ENCODE results near the gene RC3H2.

DNA sequence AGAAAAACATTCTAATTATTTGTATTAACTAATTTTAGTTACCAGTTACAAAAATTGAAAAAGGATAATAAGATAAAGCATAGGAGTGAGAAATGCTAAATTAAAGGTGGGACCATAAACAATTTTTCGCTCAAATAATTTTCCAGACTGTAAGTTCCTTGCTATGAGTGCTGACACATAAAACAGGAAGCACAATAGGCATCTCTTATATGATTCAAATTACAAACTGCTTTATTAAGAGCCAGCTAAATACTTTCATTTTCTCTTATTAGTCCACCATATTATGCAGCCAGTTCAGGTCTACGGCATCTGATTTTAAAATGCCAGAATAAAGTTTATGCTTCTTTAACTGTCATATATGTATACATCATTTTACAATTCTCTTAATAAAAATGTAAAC is 4.4 kb downstream of the RC3H2 start:
- no peak for TF ChIP-seq SP1 (IDR thresholded peaks at IDR 0.05)
- TF ChIP-seq, protein P1, sequence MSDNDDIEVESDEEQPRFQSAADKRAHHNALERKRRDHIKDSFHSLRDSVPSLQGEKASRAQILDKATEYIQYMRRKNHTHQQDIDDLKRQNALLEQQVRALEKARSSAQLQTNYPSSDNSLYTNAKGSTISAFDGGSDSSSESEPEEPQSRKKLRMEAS (IDR thresholded peaks at IDR 0.05) = no peak
- TF ChIP-seq YY1 (IDR thresholded peaks at IDR 0.05) = peak; percentile 31
- TF ChIP-seq, protein P2, sequence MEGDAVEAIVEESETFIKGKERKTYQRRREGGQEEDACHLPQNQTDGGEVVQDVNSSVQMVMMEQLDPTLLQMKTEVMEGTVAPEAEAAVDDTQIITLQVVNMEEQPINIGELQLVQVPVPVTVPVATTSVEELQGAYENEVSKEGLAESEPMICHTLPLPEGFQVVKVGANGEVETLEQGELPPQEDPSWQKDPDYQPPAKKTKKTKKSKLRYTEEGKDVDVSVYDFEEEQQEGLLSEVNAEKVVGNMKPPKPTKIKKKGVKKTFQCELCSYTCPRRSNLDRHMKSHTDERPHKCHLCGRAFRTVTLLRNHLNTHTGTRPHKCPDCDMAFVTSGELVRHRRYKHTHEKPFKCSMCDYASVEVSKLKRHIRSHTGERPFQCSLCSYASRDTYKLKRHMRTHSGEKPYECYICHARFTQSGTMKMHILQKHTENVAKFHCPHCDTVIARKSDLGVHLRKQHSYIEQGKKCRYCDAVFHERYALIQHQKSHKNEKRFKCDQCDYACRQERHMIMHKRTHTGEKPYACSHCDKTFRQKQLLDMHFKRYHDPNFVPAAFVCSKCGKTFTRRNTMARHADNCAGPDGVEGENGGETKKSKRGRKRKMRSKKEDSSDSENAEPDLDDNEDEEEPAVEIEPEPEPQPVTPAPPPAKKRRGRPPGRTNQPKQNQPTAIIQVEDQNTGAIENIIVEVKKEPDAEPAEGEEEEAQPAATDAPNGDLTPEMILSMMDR (IDR thresholded peaks at IDR 0.05; ENCODE audit: low read depth, low read length, missing input control) = no peak
- TF ChIP-seq NR2F2 (IDR thresholded peaks at IDR 0.05) = no peak
- no peak for TF ChIP-seq GABPA (IDR thresholded peaks at IDR 0.05 in 1 of 2, conservative IDR thresholded peaks at IDR 0.05 in 1 of 2)
- TF ChIP-seq HNF4A (conservative IDR thresholded peaks at IDR 0.05) = no peak
- TF ChIP-seq RAD21 (IDR thresholded peaks at IDR 0.05) = no peak
- no peak for TF ChIP-seq TAF1 (conservative IDR thresholded peaks at IDR 0.05)
- TF ChIP-seq JUND (IDR thresholded peaks at IDR 0.05) = no peak
- TF ChIP-seq, protein P3, sequence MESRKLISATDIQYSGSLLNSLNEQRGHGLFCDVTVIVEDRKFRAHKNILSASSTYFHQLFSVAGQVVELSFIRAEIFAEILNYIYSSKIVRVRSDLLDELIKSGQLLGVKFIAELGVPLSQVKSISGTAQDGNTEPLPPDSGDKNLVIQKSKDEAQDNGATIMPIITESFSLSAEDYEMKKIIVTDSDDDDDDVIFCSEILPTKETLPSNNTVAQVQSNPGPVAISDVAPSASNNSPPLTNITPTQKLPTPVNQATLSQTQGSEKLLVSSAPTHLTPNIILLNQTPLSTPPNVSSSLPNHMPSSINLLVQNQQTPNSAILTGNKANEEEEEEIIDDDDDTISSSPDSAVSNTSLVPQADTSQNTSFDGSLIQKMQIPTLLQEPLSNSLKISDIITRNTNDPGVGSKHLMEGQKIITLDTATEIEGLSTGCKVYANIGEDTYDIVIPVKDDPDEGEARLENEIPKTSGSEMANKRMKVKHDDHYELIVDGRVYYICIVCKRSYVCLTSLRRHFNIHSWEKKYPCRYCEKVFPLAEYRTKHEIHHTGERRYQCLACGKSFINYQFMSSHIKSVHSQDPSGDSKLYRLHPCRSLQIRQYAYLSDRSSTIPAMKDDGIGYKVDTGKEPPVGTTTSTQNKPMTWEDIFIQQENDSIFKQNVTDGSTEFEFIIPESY (IDR thresholded peaks at IDR 0.05) = no peak
- TF ChIP-seq, protein P4, sequence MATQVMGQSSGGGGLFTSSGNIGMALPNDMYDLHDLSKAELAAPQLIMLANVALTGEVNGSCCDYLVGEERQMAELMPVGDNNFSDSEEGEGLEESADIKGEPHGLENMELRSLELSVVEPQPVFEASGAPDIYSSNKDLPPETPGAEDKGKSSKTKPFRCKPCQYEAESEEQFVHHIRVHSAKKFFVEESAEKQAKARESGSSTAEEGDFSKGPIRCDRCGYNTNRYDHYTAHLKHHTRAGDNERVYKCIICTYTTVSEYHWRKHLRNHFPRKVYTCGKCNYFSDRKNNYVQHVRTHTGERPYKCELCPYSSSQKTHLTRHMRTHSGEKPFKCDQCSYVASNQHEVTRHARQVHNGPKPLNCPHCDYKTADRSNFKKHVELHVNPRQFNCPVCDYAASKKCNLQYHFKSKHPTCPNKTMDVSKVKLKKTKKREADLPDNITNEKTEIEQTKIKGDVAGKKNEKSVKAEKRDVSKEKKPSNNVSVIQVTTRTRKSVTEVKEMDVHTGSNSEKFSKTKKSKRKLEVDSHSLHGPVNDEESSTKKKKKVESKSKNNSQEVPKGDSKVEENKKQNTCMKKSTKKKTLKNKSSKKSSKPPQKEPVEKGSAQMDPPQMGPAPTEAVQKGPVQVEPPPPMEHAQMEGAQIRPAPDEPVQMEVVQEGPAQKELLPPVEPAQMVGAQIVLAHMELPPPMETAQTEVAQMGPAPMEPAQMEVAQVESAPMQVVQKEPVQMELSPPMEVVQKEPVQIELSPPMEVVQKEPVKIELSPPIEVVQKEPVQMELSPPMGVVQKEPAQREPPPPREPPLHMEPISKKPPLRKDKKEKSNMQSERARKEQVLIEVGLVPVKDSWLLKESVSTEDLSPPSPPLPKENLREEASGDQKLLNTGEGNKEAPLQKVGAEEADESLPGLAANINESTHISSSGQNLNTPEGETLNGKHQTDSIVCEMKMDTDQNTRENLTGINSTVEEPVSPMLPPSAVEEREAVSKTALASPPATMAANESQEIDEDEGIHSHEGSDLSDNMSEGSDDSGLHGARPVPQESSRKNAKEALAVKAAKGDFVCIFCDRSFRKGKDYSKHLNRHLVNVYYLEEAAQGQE (IDR thresholded peaks at IDR 0.05) = no peak
- TF ChIP-seq RXRA (IDR thresholded peaks at IDR 0.05) = no peak
- no peak for TF ChIP-seq FOXA1 (IDR thresholded peaks at IDR 0.05)

Data from liver (tissue), 3 donors.